Measurements from ENCODE around the gene STK24. TPM values are rescaled to one million over a fixed set of nuclear protein-coding genes. Genes with fewer than 3 reads are reported as not detected.

Gene STK24
- total RNA-seq, 2 donors from 2014 or later = 115 to 125 TPM

- Histone ChIP-seq H3K9me3 (ENCODE audit: control insufficient read depth, low read length) (peaks cover 12% of the 10 kb centered on the region), H3K27ac (ENCODE audit: low read depth, low read length) (no peak overlapping the region), H3K4me1 (ENCODE audit: control insufficient read depth, insufficient read depth, low read length) (peaks cover 7% of the 10 kb centered on the region), H3K9ac (ENCODE audit: extremely low read depth, low read length, poor library complexity, severe bottlenecking) (no peak overlapping the region), H3K36me3 (ENCODE audit: control insufficient read depth, insufficient read depth, low read length) (peaks cover 27% of the 10 kb centered on the region), H3K4me3 (ENCODE audit: low read length) (no peak overlapping the region), H3K27me3 (ENCODE audit: control insufficient read depth, insufficient read depth, low read length, poor library complexity, severe bottlenecking) (no peaks in the 10 kb centered on the region)
- H3K27ac Mint-ChIP-seq = no peak overlapping the region
- no peak overlapping the region for H3K4me3 Mint-ChIP-seq
- WGBS, 2 experiments (ENCODE audit: insufficient coverage in 1 of 2, insufficient read length in 1 of 2) = 93 to 94% methylated on average over 7 of the region's 7 CpGs
- no peaks in the 10 kb centered on the region for H3K27me3 Mint-ChIP-seq (ENCODE audit: insufficient read depth)
- H3K9me3 Mint-ChIP-seq = peaks cover 7% of the 10 kb centered on the region
- no peak for DNase-seq
- peaks cover 43% of the 10 kb centered on the region for H3K4me1 Mint-ChIP-seq
- peaks cover 37% of the 10 kb centered on the region for H3K36me3 Mint-ChIP-seq (ENCODE audit: low read depth)
- TF ChIP-seq, protein P1, sequence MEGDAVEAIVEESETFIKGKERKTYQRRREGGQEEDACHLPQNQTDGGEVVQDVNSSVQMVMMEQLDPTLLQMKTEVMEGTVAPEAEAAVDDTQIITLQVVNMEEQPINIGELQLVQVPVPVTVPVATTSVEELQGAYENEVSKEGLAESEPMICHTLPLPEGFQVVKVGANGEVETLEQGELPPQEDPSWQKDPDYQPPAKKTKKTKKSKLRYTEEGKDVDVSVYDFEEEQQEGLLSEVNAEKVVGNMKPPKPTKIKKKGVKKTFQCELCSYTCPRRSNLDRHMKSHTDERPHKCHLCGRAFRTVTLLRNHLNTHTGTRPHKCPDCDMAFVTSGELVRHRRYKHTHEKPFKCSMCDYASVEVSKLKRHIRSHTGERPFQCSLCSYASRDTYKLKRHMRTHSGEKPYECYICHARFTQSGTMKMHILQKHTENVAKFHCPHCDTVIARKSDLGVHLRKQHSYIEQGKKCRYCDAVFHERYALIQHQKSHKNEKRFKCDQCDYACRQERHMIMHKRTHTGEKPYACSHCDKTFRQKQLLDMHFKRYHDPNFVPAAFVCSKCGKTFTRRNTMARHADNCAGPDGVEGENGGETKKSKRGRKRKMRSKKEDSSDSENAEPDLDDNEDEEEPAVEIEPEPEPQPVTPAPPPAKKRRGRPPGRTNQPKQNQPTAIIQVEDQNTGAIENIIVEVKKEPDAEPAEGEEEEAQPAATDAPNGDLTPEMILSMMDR (conservative IDR thresholded peaks at IDR 0.05) = no peak
Observed at GRCh38 chr13:98549006-98549727, 27.7 kb downstream of the STK24 start.

DNA sequence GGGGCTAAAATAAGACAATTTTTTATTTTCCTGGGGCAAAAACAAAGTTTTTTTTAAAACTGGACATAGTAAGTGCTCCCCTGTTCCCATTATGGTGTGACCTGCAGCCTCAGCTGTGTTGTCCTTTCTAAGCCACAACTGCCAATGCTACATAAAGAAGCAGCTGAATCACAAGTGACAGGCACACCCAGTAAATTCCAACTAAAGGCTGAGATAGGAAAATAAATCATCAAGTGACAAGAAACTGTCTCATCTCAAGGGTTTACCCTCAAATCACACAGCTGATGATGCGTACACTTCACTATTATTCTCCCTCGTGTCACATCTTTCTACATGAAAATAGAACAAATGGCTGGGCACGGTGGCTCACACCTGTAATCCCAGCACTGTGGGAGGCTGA, 28.7 kb downstream of the STK24 start:
- peaks cover 47% of the 10 kb centered on the region for H3K4me1 Mint-ChIP-seq
- TF ChIP-seq, protein P1 (conservative IDR thresholded peaks at IDR 0.05) = no peak
- WGBS, 2 experiments (ENCODE audit: insufficient coverage in 1 of 2, insufficient read length in 1 of 2) = 94 to 100% methylated on average over 1 to 3 of the region's 3 CpGs
- H3K27me3 Mint-ChIP-seq (ENCODE audit: insufficient read depth) = no peaks in the 10 kb centered on the region
- no peak overlapping the region for H3K4me3 Mint-ChIP-seq
- Histone ChIP-seq H3K27ac (ENCODE audit: low read depth, low read length) (no peak overlapping the region), H3K36me3 (ENCODE audit: control insufficient read depth, insufficient read depth, low read length) (peaks cover 27% of the 10 kb centered on the region), H3K9me3 (ENCODE audit: control insufficient read depth, low read length) (peaks cover 12% of the 10 kb centered on the region), H3K27me3 (ENCODE audit: control insufficient read depth, insufficient read depth, low read length, poor library complexity, severe bottlenecking) (no peaks in the 10 kb centered on the region), H3K4me1 (ENCODE audit: control insufficient read depth, insufficient read depth, low read length) (peaks cover 12% of the 10 kb centered on the region), H3K9ac (ENCODE audit: extremely low read depth, low read length, poor library complexity, severe bottlenecking) (no peak overlapping the region), H3K4me3 (ENCODE audit: low read length) (no peak overlapping the region)
- DNase-seq = no peak
- peaks cover 7% of the 10 kb centered on the region for H3K9me3 Mint-ChIP-seq
- H3K27ac Mint-ChIP-seq = no peak overlapping the region
- peaks cover 34% of the 10 kb centered on the region for H3K36me3 Mint-ChIP-seq (ENCODE audit: low read depth)

DNA sequence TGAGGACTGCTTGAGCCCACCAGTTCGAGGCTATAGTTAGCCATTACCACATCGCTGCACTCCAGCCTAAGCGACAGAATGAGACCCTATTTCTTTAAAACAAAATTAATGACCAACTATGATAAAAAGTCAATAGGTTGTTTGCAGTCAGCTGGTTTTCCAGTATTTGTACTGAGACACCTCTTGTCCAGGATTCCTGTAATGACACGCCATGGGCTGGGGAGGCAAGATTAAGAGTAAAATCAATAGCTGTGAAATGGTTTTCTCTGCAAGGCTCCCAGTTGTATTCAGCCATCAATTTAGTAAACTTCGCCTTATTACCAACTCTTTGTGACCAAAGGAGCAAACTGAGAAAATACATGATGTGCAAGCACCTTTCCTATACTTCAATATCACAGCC, 29.5 kb downstream of the STK24 start:
- Mint-ChIP-seq H3K9me3 (peaks cover 7% of the 10 kb centered on the region), H3K27ac (no peak overlapping the region), H3K36me3 (ENCODE audit: low read depth) (peaks cover 34% of the 10 kb centered on the region), H3K4me1 (peaks cover 51% of the 10 kb centered on the region), H3K27me3 (ENCODE audit: insufficient read depth) (no peaks in the 10 kb centered on the region), H3K4me3 (no peak overlapping the region)
- H3K9ac ChIP-seq (ENCODE audit: extremely low read depth, low read length, poor library complexity, severe bottlenecking) = no peak overlapping the region
- H3K9me3 ChIP-seq (ENCODE audit: control insufficient read depth, low read length) = peaks cover 12% of the 10 kb centered on the region
- H3K27ac ChIP-seq (ENCODE audit: low read depth, low read length) = no peak overlapping the region
- peaks cover 27% of the 10 kb centered on the region for H3K36me3 ChIP-seq (ENCODE audit: control insufficient read depth, insufficient read depth, low read length)
- H3K4me1 ChIP-seq (ENCODE audit: control insufficient read depth, insufficient read depth, low read length) = peaks cover 12% of the 10 kb centered on the region
- no peaks in the 10 kb centered on the region for H3K27me3 ChIP-seq (ENCODE audit: control insufficient read depth, insufficient read depth, low read length, poor library complexity, severe bottlenecking)
- DNase-seq = no peak
- H3K4me3 ChIP-seq (ENCODE audit: low read length) = no peak overlapping the region
- WGBS, 2 experiments (ENCODE audit: insufficient coverage in 1 of 2, insufficient read length in 1 of 2) = 92 to 95% methylated on average over 4 to 5 of the region's 5 CpGs
- TF ChIP-seq, protein P1 (conservative IDR thresholded peaks at IDR 0.05) = no peak

Data from endodermal cell (in vitro differentiated cells).